Activated CD4-positive, alpha-beta T cell treated with anti-CD3 and anti-CD28 coated beads for 1 hour (primary cell): Measurements from ENCODE around the gene THPO.

Experiments used
- DNase-seq: peaks from one replicate; pipeline ENCODE4 v3.0.0-alpha.2; 2020

Gene THPO

DNA sequence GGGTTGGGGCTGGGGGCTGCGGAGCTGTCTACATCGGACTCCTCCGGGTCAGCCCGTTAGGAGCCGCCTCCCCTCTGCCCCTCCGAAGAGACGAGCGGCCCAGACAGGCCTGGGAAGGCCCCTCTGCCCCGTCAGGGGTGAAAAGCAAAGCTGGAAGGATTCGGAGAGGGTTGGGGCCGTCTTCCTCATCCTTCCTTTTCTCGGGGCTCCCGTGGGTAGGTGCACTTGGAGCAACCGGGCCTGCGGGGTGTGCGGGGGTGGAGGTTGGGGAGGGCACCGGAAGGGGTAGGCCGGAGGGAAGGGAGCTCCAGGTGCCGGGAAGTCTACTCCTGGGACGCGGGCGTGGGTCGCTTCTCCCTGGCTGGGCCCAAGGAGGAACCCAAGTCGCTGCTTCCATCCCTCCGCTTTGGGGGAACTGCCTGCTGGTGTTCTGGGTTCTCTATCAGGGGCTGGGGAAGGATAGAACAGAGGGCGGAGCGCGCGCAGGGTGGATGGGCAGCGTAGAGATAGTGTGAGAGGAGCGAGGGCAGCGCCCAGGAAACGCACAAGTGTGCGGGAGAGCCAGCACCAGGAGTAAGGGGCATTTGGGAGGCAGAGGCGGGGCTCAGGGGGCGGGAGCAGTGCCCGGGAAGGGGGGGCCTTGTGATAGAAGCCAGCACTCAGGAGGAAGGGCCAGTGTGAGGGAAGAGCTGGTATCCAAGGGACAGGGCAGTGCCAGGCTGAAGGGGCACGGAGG is 15.9 kb downstream of the THPO start:
- DNase-seq = no peak

DNA sequence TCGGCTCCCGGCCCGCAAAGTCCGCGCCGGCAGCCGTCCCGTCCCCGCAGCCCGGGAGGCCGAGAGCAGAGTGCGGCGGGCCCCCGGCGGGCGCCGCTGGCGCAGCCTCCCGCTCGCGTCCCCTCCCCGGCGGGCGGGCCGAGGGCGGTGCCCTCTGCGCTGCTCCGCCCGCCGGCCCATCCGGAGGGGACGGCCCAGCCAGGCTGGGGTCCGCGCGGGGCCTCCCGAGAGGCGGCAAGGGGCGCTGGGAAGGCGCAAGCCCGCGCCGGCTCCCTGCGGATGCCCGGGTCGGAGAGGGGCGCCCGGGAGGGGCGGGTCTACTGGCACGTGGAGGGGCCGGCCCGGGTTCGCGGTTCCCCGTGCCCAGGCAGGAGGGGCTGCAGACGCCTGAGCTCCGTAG is 16.5 kb downstream of the THPO start, which contains the start of the genes CLCN2 and POLR2H:
TSS of gene CLCN2 (minus strand) at position 74 of the 400 bp plus-strand sequence. CDS start 126 bp downstream, outside the sequence.
TSS of gene POLR2H (plus strand) at position 179 of the 400 bp plus-strand sequence. CDS start 1,783 bp downstream, outside the sequence.
- peak; percentile 28 for DNase-seq

DNA sequence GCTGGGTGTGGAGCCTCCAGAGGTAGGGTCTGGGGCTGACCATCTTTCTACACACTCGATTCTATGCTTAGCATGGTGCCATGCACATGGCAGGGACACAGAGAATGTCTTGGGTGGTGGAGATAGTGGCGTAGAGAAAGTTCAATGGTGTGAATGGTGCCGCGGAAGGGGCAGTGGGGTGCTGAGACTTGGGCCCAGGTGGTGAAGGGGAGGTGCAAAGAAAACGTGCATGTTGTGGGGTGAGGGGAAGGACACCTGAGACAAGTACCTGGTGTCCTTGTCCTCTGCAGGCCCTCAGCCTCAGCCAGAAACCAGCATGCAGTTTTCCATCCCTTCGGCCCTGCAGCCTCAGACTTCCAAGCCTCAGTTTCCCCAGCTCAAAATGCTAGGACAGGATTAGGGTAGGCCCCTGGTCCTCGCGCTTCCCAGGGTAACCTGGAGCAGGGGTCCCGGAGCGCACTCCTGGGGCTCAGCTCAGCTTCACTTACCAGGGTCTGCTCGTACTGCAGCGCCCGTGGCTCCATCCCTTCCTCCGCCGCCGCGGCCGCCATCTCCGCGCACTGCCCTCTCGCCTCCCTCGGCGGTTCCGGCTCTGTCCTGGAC is 17.0 kb downstream of the THPO start:
- DNase-seq = no peak

DNA sequence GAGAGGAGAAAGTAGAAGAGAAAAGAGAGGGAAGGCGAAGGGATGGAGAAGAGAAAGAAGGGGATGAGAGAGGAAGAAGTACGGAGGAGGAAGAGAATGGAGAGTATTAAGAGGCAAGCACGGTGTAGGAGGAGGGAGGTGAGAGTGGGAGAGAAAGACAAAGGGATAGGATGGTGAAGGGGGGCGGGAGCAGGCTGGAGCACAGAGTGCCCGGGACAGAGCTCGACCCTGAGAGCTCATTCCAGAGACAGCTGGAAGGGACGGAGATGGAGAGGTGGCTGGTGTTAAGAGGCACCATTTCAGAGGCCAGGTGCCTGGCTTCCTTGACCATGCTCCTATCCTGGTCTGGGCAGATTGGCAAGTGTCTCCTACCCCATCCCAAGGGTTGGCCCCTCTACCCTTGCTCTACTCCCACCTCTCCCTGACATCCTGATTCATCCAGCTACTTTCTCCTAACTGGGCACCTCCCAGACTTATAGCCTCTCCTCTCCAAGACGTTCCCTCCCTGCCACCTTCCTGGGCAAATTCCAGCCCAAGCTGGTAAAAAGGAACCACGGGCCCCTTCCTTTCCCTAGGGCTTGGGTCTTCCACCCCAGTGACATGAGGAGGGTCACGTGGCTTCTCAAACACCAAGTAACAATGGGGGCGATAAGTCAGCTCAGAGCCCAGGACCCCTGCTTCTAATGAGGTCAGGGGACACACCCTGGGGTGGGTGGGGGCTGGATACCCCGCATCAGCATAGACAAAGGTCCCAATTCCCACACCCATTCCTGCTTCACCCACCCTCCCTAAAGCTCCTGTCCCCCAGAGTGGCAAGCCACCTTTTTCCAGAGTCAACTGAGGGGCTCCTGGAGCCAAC is 17.7 kb downstream of the THPO start:
- DNase-seq = no peak

DNA sequence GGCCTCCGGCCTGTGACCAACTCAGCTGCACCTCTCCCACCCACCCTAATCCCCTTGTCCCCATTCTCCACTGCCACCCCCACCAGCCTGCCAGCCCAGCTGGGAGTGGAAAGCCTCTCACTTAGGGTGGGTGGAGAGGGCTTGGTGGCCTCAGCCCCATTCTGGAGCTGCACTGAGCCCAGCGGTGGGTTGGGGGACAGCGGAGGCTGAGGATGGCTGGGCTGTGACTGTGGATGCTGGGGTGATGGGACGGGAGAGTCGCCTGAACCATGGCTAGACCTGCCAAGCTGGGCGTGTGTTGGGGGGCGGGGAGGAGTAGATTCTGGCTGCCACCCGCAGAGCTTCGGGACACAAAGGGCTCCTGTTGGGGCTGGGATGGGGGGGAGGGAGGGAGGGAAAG is 18.4 kb downstream of the THPO start:
- no peak for DNase-seq

DNA sequence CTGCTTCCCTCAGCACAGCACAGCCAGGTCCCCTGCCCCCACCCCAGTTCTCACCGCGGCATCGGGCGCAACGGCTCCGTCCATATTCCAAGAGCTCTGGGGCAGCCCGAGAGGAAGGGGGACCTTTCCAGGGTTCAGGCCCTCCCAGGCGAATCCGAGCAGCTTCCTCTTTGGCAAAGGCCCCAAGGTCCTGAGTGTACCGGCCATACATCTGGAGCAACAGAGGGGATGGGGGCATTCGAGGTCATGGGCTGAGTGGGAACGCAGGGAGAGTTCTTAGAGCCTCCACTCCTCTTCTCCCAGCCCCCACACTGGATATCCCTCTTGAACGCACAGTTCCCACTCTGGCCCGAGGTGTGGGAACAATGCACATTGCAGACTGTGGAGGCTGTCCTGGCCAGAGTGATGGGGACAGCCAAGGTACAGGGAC is 19.1 kb downstream of the THPO start:
- no peak for DNase-seq

DNA sequence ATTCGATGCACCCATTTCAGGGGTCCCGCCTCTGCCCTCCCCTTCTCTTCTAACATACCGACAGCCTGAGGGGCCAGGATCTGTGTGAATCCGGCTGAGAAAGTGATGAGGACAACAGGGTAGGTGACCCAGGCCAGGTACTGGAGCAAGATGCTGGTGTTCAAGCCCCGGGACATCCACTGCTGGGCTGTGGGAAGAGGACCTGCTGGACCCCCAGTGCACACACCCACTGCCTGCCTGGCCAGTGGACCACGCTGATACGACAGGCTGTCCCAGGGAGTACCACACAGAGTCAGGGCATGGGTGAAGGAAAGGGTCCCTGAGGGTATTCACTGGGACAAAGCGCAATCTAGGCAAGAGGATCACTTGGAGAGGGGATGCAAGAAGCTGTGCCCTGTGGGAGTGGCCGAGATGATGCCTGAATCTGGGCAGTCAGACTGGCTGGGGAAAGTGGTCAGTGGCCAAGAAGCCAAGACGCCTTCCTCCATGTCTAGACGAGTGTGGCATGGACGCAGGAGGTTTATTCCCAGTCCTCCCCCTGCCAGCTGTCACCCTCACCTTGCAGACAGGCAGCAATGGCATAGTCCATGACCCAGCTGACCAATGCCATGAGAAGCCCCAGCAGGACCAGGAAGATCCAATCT is 19.8 kb downstream of the THPO start:
- DNase-seq = no peak

DNA sequence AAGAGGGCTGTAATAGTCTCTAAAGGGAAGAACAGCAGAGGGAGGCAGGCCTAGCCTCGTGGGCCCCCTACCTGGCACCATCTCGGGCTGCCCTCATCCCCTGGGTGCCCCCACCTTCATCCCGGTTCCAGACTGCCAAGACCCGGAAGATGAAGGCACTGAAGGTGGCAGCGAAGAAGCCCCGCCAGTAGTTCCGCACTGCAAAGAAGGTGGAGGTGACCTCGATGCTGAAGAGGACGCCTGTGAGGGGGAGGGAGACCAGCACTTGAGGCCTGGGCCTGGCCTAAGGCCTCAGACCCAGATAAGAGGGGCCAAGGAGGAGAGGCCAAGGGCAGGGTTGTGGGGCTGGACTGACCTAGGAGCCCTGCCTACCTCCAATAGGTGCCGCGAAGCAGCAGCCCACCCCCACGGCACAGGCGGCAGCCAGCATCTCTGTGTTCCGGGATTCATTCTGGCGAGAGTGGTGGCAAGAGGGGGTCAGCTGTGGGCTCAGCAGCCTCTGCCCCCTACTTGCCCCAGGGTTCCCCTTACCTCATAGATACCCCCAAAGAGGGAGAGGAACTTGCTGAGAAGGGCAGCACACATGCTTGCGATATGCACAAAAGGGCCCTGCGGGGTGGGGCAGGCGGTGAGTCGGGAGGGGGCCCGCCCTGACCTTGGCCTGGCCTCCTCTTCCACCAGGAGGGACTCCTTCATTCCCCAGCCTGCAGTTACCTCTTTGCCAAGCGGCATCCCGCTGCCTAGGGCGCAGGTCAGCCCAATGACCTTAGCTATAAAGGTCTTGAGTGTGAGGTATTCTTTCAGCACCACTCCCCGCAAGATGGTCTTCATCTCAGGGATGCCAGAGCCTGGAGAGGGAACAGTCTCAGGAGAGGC is 20.5 kb downstream of the THPO start:
- no peak for DNase-seq

DNA sequence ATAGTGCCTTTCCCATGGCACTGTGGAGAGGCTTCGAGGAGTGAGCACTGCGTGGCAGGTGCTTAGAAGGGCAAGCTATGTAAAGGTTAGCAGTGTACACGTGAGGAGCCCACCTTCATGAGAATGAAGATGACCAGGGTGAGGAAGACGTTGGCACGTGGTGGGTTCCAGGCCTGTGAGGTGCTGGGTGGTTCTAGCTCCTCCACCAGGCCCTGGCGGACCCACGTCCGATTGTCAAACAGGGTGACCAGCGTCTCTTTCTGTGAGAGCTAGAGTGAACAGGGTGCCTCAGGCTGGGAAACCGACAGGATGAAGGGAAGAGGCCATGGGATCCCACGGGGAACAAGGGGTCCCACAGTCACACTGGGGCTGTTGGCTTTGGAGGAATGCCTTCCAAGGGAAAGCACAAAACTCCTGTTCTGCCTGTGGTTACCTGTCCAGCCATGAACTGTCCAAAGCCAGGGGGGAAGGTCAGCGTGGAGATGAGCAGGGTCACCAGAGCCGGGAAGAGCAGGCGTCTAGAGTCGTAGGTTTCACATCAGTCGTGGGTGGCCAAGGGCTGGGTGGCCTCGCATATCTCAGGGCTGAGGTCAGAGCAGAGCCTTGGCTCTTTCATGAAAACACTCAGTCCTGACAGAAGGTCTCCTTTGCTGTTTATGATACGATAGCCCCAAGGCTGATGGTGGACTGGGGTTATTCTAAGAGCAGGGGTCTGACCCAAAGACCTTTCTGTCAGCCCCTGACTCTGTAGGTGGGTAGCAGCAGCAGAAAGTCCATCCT is 22.6 kb downstream of the THPO start:
- DNase-seq = no peak

DNA sequence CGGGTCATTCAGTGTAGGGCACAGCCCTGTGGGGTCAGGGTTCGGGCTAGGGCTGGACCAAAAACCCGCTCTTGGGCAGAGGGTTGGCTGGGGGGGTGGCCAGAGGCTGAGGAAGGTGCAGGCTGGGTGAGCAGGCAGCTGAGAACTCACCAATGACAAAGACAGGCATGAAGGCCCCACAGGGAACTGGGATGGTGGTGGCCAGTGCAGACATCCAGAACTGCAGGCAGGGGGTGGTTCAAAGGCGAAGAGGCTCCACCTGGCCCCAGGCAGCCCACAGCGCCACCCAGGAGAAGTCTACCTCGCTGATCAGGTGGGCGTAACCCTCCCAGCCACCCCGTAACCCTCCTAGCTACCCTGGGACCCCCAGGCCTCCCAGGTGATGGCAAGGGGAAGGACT is 23.3 kb downstream of the THPO start:
- no peak for DNase-seq

DNA sequence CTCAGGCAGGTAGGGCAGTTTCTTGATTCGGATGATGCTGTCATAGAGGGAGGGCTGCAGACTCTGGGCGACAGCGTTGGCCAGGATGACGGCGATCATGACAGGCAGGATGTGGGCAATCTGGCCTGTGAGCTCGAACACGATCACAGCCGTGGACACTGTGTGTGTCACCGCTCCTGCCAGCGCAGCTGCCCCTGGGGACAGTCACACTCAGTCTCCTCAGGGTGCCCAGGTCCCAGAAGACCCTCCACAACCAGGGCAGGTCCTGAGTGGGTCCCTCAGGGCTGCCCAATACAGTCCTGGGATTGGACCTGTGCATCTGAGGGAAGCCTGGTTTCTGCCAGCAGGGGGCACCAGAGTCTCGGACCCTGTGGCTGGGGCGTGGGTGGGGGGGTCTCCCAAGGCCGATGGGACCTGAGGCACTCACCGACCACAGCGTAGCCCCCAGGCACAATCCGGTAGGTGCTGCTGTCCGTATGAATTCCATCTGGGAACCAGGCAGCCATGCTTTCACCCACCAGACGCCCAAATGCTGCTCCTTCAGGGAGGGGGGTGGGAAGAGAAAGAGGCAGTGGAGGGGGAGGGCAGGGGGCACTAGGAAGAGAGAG is 23.8 kb downstream of the THPO start:
- DNase-seq = peak; percentile 48

DNA sequence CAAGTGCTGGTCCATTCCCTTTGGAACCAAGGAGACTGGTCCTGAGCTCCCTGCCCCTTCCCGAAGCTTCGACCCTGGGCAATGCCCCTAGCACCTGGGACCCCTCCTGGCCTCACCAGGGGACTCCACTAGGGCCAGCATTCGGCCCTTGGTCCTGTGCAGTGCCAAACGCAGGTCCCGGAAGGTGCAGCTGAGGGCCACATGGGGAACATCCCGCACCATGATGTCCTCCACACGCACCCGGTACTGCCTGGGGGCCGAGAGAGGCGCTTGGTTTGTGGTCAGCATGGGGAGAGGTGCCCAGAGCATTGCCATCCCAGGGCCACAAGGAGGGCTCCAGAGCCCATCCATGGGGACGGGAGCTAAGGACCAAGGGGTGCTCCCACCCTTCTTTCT is 24.5 kb downstream of the THPO start:
- no peak for DNase-seq

DNA sequence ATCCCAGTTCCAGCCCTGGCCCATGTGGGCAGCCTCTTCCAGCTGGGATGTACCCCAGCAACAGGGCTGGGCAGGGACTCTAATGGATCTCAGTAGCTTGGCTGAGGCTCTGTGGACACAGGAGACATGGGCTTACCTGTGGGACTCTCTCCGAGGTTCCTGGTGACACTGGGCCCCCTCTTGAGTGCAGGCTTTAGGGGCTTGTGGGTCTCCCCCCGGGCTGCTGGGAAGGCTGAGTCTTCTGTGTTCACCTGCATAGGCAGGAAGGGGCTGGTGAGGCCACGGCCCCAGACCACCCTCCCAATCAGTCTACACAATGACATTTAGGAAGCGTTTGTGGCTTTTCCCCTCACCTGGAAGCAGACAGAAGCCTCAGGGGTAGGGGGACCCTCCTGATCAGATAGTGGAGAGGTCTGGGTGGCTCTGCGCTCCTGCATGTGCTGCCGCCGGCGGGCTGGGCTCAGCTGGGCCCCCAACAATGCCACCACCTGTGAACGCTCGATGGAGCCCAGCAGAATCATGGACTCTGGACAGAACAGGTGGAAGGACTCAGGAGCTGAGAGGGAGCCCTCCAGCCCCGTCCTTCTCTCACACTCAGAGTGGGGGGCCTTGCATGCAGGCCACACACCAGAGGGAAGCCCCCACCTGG is 25.0 kb downstream of the THPO start:
- no peak for DNase-seq

DNA sequence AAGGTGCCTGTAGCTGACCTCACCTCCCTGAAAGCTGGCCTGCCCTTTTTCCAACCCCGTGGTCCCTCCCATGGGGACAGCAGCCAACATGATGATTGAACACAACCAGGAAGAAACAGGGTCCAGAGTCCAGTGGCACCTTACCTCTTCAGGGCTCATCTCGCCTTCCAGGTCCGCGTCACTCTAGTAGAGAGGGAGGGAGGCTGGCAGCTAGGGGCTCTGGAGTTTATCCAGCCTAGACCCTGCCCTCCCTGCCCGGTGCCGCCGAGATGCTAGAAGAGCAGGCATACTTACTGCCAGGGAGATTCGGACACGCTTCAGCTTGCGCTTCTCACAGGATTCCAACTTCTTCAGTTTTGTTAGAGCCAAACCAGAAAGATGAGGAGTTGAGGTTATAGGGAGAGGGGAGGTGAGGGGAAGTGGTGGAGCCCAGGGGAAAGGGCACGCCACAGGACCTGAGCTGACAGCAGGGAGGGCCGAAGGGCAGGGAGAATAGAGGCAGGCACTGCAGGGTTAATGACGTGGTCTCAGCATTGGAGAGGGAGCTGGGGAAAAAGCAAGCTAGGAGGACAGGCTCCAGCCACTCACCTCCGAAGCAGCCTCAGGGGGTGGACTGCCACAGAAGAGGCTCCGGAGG is 25.7 kb downstream of the THPO start:
- DNase-seq = no peak

DNA sequence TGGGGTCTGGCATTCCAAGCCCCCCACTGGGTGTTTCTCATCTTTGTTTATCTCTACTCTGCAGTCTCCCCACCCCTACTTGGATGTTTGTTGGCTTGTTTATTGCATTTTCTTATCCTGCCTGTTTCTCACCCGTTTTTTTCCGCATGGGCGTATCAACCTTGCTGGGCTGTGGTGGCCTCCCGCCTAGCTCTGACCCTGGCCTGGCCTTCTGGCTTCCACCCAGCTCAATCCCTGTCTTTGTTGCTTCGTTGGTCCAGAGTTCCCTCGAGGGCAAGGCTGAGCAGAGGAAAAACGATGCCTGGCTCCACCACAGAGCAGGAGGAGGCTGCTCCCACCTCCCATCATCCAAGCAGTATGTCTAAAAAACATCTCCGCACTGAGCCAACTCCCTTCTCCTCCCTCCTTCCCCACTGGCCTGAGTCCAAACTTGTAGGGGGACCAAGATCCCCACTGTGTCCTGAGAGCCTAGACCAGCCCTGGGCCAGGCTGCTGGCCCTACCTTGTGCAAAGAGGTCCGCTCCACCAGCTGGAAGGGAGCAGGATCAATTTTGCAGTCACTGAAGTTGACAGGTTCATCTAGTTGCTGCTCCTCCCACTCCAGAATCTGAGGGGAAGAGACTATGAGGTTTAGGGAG is 26.4 kb downstream of the THPO start:
- no peak for DNase-seq

DNA sequence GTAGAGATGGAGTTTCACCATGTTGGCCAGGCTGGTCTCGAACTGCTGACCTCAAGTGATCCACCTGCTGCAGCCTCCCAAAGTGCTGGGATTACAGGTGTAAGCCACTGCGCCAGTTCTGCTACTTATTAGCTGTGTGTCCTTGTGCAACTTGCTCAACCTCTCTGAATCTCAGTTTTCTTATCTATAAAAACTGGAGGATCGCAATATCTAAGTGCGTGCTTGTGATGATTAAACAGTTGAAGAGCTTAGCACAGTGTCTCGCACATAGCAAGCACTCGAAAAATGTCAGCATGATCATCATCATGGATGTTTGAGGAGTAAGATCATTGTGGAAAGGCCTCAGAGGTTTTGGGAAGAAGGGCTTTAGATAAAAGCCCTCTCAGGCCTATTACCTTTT is 27.4 kb downstream of the THPO start:
- DNase-seq = no peak

DNA sequence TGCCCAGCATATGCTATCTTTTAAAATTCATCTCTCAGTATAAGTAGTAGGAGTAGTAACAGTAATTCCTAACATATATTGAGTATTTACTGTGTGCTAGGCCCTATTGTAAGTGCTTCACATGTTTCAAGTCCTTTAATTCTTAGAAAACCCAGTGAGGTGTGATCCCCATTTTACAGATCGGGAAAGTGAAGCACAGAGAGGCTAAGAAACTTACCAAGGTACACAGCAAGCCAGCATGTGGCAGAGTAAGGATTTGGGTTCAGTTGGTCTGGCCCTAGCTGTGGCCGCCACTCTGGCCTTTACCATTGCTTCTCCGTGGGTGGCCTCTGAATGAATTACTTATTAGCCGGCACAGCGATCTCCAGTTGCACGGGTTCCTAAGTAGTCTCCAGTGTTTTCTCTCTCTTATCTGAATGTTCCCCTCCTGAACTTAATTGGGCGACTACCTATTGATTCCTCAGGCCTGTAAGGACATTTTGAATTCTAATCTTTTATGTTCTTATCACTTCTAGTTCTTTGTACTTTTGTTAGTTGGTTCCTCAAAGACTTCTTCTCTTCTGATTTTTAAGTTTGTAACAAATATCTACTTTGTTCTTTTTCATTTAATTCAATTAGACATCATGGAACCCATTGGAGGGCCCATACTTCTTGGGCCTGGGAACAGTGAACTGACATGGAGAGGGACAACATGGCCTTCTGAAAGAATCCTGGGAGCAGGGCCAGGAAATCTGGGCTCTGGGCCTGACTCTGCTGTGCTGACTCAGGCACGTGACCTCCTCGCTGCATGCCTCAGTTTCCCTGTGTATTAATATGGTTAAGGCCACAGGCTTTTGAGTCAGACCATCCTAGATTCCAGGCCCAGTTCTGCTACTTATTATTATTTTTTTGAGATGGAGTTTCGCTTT is 28.2 kb downstream of the THPO start:
- no peak for DNase-seq

DNA sequence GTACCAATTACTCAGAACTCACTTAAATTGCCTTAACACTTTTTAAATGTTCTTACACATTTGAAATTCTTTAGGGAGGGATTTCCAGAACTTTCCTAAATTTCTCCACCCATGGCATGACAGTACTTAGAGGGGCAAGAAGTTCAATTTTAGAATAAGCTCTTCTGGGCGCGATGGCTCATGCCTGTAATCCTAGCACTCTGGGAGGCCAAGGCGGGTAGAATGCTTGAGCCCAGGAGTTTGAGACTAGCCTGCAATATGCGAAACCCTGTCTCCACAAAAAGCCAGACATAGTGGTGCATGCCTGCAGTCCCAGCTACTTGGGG is 30.0 kb downstream of the THPO start:
- no peak for DNase-seq
